NCI-H2196 treated with DMSO at 0.1 percent for 48 hours (cell line): ENCODE measurements around the gene PMFBP1.
"Not testable (repeated sequence)": the region's sequence is repeated elsewhere in the genome, so short reads cannot be mapped to it uniquely, and the experiment has no call there.

Source experiments
- DNase-seq: peaks from one replicate; lab custom pipeline; 2025; ENCODE audit not compliant: unreplicated experiment; lab: John Stamatoyannopoulos, UW

The PMFBP1 gene

GRCh38 chr16:72108353-72109102 lies 63.4 kb downstream of the PMFBP1 start:
- no peak for DNase-seq

DNA sequence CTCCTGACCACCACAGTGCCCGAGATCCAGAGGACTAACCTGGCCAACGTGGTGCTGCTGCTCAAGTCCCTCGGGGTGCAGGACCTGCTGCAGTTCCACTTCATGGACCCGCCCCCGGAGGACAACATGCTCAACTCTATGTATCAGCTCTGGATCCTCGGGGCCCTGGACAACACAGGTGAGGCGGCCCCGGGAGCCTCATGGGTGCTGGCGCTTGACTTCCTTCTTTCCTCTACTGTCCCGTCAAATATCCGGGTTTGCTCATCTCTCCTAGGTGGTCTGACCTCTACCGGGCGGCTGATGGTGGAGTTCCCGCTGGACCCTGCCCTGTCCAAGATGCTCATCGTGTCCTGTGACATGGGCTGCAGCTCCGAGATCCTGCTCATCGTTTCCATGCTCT lies 64.6 kb downstream of the PMFBP1 start:
- DNase-seq = no peak

GRCh38 chr16:72105978-72106377 lies 66.0 kb downstream of the PMFBP1 start:
- DNase-seq = no peak

DNA sequence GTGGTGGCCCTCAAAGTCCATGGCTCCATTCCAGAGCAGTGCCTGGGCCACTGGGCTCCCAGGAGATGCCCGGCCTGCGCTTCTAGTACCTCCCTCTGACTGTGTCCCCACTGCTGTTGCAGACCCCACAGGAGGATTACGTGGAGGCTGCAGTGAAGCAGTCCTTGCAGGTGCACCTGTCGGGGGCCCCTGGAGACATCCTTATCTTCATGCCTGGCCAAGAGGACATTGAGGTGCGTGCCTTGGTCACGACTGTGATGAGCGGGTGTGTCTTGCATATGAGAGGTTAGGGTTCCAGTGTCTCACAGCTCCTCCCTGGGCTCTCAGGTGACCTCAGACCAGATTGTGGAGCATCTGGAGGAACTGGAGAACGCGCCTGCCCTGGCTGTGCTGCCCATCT lies 67.0 kb downstream of the PMFBP1 start:
- DNase-seq = no peak

DNA sequence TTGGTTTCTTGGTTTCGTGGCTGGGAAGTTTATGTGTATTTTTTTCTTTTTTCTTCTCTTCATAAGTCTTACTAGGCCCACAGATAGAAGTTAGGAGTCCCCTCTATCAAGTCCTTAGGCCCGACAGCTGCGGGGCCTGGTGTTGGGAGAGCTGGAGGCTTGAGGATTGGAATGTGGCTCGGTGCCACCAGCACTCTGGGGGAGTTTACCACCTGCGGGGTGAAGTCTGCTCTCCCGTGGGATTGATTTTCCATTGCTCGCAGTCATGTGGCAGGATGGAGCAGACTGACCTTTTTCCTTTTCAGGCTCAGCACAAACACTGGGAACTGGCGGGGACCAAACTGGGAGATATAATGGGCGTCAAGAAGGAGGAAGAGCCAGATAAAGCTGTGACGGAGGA lies 70.8 kb downstream of the PMFBP1 start:
- no peak for DNase-seq

- peak; percentile 0 for DNase-seq
These were observed 72.6 kb downstream of the PMFBP1 start for GRCh38 chr16:72099377-72099818.

DNA sequence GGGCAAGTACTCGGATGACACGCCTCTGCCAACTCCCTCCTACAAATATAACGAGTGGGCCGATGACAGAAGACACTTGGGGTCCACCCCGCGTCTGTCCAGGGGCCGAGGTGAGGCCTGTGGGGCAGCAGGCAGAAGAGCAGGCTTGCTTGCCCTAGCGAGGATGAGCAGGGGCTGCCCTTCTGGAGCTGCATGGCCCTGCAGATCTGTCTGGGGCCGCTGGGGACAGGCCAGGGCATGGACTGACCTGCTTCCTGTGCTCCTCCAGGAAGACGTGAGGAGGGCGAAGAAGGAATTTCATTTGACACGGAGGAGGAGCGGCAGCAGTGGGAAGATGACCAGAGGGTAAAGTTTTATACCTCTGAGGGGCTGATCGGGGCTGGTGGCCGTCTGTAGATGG lies 73.0 kb downstream of the PMFBP1 start:
- no peak for DNase-seq

DNA sequence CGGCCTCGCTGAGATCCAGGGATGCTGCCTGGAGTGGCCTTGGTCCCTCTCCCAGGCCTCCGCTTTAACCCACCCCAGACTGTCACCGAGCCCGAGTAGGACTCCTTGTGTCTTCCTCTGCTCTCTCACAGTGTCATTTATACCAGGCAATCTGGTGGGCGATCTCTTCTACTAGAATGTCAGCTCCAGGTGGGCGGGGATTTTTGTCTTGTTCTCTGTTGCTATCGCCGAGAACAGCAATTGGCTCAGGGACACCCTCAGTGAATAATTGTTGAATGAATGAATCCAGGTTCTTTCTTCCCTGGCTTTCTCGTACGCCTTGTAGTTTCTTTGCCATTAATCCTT lies 77.7 kb downstream of the PMFBP1 start:
- no peak for DNase-seq

DNA sequence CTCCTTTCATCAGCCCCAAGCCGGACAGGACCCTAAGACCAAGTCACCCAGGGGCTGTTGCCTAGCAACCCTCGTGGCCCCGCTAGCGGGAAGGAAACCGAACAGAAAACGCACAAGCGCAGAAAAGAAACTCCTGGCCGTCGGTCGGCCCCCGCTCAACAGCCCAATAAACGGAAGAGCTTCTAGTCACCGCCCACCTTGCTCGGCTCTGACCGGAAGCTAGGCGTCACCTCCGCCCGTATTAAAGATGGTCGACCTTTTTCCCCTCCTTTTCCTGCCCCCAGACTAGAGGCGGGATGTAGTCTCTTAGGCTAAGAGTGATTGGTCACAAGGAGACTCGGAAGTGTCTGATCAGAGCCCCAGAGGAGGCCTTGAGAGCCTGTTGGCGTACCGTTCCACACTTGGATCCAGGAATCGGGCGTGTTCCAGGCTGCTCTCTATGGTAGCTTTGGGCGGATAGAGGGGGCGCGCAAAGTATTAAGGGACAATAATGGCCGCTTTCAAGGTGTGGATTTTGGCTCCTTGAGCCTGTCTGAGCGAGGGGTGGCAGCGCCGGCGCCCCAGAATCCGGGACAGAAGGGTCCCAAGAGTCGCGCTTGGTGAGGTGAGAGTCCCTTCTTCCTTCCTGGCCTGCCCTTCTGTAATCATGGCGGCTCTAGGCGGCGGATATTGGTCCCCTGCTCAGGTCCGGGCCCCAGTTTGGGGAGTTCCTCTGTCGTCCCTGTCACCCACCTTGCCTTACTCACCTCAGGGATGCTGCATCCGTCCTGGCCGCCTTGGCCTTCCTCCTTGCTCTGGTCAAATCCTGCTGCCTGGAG lies 78.3 kb downstream of the PMFBP1 start, which contains the start of the genes DHX38 and TXNL4B:
TSS of gene DHX38 (plus strand) at position 400 of the 818 bp plus-strand sequence. CDS start 2,311 bp downstream, outside the sequence.
TSS of gene TXNL4B (minus strand) at position 173 of the 818 bp plus-strand sequence. CDS start 2,871 bp downstream, outside the sequence.
- DNase-seq = peak; percentile 88

DNA sequence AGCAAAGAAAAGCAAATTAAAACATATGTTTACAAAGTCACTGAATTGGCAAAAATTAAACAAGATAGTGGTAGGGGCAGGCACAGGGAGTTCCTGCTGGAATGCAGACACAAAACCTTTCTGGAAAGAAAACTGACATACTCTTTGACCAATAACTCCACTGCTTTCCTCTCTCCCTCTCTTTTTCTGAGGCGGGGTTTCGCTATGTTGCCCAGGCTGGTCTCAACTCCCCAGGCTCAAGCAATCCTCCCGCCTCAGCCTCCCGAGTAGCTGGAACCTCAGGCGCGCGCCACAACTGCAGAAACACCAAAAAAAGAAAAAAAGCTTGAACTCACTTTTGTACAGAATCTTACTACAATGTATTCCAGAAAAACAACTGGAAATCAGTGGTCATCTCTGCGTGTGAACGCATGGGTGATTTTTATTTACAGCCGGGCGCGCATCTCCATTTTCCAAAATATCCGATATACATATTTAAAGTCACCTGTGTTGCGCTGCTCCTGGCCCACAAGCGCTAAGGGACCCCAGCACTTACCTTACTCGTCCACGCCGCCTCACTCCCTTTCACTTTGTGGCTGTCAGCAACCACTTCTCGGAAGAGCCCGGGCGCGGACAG lies 79.0 kb downstream of the PMFBP1 start:
- no peak for DNase-seq

- no peak for DNase-seq
These were observed 80.7 kb downstream of the PMFBP1 start for GRCh38 chr16:72091217-72091616.

- DNase-seq = no peak
These were observed 87.0 kb downstream of the PMFBP1 start for GRCh38 chr16:72085002-72085401.

GRCh38 chr16:72084445-72084844 lies 87.5 kb downstream of the PMFBP1 start:
- DNase-seq = no peak

DNA sequence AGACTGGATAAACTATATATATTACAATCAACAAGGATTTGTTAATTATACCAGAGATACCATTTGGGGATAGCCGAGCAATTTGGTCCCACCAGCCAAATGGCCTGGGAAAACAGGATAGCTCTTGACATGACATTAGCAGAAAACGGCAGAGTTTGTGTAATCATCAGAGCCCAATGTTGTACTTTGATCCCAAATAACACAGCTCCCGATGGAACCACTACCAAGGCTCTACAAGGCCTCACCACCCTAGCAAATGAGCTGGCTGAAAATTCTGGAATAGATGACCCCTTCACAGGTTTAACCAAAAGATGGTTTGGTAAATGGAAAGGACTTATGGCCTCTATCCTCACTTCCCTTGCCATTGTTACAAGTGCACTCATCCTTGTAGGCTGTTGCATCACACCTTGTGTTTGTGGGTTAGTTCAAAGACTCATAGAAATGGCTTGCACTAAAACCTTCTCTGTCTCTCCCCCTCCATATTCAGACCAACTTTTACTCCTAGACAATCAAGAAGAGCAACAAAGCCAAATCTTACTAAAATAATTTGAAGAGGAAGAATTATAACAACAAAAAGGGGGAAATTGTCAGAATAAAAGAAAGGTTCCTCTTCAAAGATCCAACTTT lies 88.1 kb downstream of the PMFBP1 start:
- no peak for DNase-seq

GRCh38 chr16:72076991-72077706 lies 94.8 kb downstream of the PMFBP1 start:
- not testable (repeated sequence) for DNase-seq

DNA sequence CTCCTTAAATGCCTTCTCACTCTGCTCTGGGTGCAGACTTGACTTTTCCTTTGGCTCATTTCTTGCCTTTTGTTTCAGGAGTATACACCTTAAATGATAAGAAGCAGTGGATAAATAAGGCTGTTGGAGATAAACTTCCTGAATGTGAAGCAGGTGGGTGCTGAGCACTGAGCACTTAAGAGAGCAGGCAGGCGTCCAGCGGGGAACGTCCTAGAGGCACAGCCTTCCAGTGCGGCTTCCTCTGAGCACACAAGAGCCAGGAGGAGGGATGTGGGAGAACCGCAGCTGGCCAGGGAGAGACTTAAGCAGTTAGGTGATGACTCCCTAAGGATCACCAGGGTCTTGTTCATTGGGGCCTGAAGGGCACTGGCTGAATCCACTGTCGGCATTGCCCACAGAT lies 96.9 kb downstream of the PMFBP1 start:
- not testable (repeated sequence) for DNase-seq

DNA sequence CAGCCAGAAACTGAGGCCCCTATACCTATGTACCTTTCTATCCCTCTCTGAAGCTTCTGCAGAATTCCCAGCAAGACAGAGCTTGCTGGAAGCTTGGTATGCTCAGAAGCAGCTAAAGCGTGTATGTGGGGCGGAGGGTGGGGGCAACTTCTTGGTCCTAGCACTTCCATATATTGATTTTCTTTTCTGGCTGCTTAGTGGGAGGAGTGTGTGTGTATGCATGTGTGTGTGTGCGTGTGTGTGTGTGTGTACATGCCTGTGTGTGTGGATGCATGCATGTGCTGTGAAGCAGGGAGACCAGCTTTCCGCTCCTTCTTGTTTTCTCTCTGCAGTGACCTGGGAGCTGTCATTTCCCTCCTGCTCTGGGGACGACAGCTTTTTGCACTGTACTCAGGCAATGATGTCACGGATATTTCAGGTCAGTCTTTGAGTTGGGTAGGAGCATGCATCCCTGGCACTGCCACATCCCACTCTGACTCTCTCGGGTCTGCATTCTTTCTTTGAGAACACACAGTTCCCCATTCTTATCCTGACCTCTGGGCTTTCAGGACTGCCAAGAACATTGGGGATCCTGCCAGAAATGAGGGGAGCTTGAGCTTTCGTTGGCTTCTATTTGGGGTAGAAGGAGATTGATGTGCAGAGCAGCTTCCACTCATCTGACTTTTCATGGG lies 98.3 kb downstream of the PMFBP1 start:
- DNase-seq = no peak

DNA sequence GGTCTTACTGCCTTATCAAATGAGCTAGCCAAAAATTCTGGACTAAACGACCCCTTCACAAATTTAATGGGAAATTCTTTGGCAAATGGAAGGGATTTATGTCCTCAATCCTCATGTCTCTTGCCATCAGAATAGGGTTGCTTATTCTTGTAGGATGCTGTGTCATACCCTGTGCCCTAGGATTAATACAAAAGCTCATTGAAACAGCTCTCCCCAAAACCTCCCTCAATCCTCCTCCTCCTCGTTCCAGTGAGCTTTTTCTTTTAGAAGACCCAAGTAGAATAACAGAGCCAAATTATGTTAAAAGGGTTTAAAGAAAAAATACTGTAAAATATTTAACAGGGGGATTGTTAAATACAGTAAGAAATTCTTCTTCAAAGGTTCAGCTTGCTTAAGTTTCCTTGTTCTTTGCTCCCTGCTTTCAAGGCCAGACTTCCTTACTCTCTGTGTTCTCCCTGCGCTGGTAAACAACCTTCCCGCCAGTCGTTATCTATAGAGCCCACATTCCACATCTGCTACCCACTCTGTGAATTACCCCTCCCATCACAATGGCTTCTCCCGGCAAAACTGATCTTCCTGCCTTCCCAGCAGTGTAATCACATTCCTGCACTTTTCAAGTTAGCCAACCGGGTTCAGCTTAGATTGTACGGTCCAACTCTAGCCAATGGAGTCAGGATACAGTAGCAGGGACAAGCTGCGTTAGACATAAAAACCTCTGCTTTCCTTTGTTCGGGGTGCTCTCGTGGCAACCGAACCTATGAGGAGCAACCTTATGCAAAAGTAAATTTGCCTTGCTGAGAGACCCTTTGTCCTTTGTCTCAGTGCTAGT lies 99.2 kb downstream of the PMFBP1 start:
- DNase-seq = no peak
